Mucosa of stomach (tissue), 1 donor: Measurements from ENCODE around the gene SLC49A4.

Experiments
- H3K27me3 ChIP-seq: one replicate; pipeline ENCODE4 v1.7.0; 2013; ENCODE audit warnings: mild to moderate bottlenecking, low read length; ENCODE audit not compliant: control insufficient read depth, insufficient read depth
- H3K36me3 ChIP-seq: one replicate; pipeline ENCODE4 v1.7.0; 2013; ENCODE audit warnings: low read length; ENCODE audit not compliant: control insufficient read depth, insufficient read depth
- H3K4me1 ChIP-seq: one replicate; pipeline ENCODE4 v1.7.0; 2013; ENCODE audit warnings: mild to moderate bottlenecking, low read length; ENCODE audit not compliant: control insufficient read depth, insufficient read depth
- H3K4me3 ChIP-seq: one replicate; pipeline ENCODE4 v1.7.0; 2013; ENCODE audit warnings: low read length
- H3K9ac ChIP-seq: one replicate; pipeline ENCODE4 v1.7.0; 2013; ENCODE audit warnings: mild to moderate bottlenecking, low read length, moderate library complexity
- H3K9me3 ChIP-seq: one replicate; pipeline ENCODE4 v1.7.0; 2013; ENCODE audit warnings: mild to moderate bottlenecking, low read length, moderate library complexity; ENCODE audit not compliant: control insufficient read depth
- donor health status: Pancreatic carcinoma.

The SLC49A4 gene

DNA sequence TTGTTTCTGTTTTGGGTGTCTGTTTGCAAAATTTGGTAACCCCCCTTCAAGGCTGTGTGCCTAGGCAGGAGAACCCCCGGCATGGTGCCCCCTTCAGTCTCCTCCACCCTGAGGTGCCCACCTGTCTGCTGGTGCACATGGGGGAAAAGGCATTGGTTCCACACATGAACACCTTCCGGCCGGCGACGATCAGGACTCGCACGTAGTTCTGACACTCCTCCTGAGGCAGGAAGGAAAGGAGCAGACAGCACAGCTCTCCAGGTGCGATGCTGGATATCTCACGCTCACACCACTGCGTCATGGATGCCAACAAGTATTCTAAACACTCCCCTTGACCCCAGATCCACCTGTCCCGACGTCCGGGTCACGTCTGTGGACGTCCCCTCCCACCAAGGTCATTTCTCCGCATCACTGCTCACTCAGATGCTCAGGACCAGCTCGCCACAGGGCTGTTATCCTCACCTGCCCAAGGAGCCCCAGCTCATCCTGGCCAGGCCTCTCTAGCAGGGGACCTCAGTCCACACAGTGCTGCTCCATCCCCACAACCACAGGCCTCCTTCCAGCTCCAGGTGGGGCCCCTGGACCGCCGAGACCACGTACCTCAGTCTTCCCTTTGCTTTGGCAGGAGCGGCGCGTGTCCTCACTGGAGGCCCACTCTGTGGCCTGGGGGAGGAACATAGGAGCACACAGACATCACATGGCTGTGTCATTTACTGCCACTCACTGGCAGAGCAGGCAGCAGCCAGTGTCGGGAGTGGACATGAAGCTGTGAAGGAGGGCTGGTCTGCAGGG lies 133.7 kb downstream of the SLC49A4 start:
- H3K9me3 ChIP-seq: no peaks in the 10 kb centered on the region
- H3K4me3 ChIP-seq: no peak overlapping the region
- H3K27me3 ChIP-seq: no peaks in the 10 kb centered on the region
- H3K36me3 ChIP-seq: no peaks in the 10 kb centered on the region
- no peak overlapping the region for H3K9ac ChIP-seq
- H3K4me1 ChIP-seq: no peaks in the 10 kb centered on the region

DNA sequence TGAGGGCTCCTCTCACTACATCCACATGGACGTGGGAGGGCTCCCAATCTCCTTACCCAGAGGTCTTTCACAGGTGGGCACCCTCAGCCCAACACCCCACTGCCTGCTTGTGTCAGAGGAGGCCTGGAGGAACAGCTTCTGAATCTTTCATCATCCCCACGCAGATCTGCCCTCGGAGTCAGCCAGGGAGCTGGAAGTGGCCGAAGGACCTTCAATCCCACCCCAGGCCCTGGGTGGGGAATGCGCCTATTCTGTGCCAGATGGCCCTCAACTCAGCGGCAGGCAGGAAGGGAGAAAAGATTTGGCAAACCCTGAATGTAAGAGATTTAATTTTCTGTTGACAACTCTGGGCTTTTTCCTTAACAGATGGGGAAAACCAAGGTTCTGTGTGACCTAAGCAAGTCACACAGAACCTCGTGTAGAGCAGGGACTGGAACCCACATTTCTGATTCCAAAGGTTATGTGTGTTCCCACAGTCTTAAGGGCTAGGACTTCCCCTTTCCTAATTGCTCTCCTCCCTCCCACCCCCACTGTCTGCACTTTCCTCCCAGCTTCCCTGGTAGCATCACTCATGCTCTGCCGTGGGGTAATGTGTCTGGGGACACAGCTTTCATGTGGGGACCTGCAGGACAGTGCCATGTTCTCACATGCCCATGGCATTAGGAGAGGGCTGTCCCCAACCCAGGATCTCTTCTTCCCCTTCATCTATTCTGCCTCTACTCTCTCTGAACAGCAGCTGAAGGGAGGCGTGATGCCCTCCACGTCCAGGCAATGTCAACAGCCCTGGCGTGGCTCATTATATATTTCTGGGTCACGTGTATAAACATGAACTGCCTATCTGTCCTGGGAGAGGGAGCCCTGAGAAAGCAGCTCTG lies 134.6 kb downstream of the SLC49A4 start:
- Histone ChIP-seq H3K4me3 (no peak overlapping the region), H3K36me3 (no peaks in the 10 kb centered on the region), H3K9me3 (no peaks in the 10 kb centered on the region), H3K9ac (no peak overlapping the region), H3K4me1 (no peaks in the 10 kb centered on the region), H3K27me3 (no peaks in the 10 kb centered on the region)

DNA sequence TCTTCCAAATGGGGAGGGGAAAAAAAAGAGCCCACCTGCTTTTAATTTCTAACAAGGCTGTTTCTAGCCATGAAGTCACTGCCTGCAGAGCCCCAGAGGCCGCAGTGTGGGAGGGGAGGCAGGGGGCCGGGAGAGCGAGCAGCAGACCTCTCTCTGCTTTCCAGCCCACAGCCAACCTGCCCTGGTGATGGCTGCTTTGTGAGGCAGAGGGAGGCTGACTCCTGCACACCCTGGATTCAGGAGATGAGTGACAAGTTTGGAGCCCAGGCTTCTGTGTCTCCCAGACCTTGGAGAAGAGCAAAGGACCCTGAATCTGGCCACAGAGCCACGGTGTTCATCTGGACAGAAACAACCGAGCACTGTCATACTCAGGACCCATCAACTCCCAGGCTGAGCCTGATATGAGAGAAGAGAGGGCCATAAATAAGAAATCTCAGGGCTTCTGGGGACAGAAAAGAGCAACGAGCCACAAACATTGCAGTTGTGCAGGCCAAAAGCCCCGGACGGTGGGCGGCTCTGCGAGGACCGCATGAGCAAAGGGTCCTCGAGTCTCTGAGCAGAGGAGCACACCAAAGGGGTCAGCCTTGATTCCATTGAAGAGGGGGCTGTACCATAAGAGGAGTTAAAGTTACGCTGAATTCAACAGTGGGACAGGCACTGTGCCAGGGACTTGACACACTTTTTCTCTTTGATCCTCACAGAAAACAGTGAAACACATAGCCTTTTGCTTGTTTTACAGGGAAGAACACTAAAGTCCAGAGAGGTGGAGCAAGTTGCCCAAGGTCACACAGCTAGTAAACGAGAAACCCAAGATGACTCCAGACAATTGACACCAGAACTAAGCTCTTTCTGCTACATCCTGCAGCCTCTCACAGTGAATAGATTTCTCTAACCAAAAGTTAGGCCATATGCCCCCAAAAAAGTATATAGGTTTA lies 135.5 kb downstream of the SLC49A4 start:
- no peak overlapping the region for H3K9ac ChIP-seq
- no peaks in the 10 kb centered on the region for H3K9me3 ChIP-seq
- H3K27me3 ChIP-seq: no peaks in the 10 kb centered on the region
- no peaks in the 10 kb centered on the region for H3K36me3 ChIP-seq
- H3K4me1 ChIP-seq: no peaks in the 10 kb centered on the region
- H3K4me3 ChIP-seq: no peak overlapping the region
